GM23338 (cell line): ENCODE results near the gene SELENOF.

Experiments
- CREB1 ChIP-seq: fragments of 250-450 bp; sonication (Bioruptor Pico); IDR thresholded peaks from 2 replicates; pipeline ENCODE4 v1.5.0; 2020; ENCODE audit warnings: low read depth, mild to moderate bottlenecking, moderate library complexity
- CTCF ChIP-seq, 2 experiments: fragments of 200-600 bp in 1 of 2; sonication (generic) in 1 of 2; conservative IDR thresholded peaks; 2 replicates each; pipeline versions ENCODE4 v1.5.1 to v1.6.1; 2016 to 2017; ENCODE audit warnings: antibody characterized with exemption in 2 of 2, low read depth in 2 of 2, mild to moderate bottlenecking in 2 of 2, moderate library complexity in 1 of 2
- ETS1 ChIP-seq: IDR thresholded peaks from 2 replicates; pipeline ENCODE4 v1.6.1; 2016; ENCODE audit warnings: antibody characterized with exemption
- EZH2 ChIP-seq: fragments of 200-600 bp; sonication (generic); IDR thresholded peaks from one replicate; pipeline ENCODE4 v1.8.0; 2017; ENCODE audit warnings: antibody characterized with exemption, mild to moderate bottlenecking, low read depth; ENCODE audit not compliant: unreplicated experiment
- EZH2phosphoT487 ChIP-seq: fragments of 200-600 bp; sonication (generic); IDR thresholded peaks from one replicate; pipeline ENCODE4 v1.8.1; 2018; ENCODE audit warnings: antibody characterized with exemption; ENCODE audit not compliant: unreplicated experiment
- JUNB ChIP-seq: IDR thresholded peaks from one replicate; pipeline ENCODE4 v1.6.1; 2016; ENCODE audit warnings: antibody characterized with exemption; ENCODE audit not compliant: unreplicated experiment
- POLR2AphosphoS5 ChIP-seq: IDR thresholded peaks from 2 replicates; pipeline ENCODE4 v1.6.1; 2016; ENCODE audit warnings: antibody characterized with exemption, low read depth
- ZNF462 ChIP-seq: fragments of 250-450 bp; sonication (Bioruptor Pico); IDR thresholded peaks from 2 replicates; pipeline ENCODE4 v1.5.0; 2020; ENCODE audit warnings: mild to moderate bottlenecking, moderate library complexity

GRCh38 chr1:86860020-86860419, 53.9 kb downstream of the SELENOF start:
- TF ChIP-seq CTCF (conservative IDR thresholded peaks at IDR 0.05; ENCODE audit: low read depth in 2 of 2) (no peak), EZH2phosphoT487 (no peak), POLR2AphosphoS5 (no peak), ZNF462 (CRISPR knock-in tag) (no peak), EZH2 (no peak), CREB1 (no peak), ETS1 (no peak), JUNB (no peak)
